ENCODE measurements around the gene PALB2. TPM values are rescaled to one million over a fixed set of nuclear protein-coding genes. Genes with fewer than 3 reads are reported as not detected.
A peak's percentile ranks its signal among the peaks of the same experiment; 100 is the strongest.

PALB2 gene
- total and polyA plus RNA-seq, 2 of the 13 experiments (the other 11 are each of a cell fraction or from before 2014, with no cell fraction given), result 12.1 to 40.9 TPM

DNA sequence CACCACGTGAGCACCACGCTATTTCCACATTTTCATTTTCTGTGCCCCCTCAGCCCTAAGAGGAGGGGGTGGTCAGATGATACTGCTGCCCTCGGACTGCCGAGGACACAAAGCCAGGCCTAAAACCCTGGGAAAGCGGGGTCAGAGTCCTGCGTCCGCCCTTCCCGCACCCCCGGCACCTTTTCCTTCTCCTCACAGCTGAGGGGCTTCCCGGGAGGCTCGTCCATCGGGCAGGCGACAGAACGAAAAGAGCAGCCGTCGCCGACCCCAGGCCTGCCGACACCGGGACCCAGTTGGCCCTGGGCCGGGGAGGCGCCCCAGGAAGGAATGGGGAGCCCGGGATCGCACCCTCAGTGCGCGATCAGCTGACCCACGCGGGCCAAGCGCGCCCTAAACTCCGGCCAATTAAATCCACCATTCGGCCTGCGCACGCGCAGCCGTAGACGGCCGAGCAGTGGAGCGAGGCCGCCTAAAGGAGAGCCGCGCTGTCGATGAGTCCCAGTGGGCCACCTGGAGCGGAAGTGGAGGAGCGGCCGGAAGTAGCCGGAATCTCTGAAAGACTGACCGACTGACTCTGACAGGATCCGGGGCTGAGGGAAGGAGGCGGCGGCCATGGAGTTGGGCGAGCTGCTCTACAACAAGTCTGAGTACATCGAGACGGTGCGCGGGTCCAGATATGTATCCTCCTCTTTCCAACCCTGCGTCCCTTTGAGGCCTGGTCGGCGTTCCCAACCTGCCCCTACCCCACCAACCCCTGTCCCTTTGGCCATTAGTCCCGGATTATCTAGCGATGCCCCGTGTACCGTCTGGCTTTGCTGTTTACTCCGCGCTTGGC lies at the start of gene PALB2, which contains the start of gene DCTN5 (continued):
- TF ChIP-seq HNRNPK (IDR thresholded peaks at IDR 0.05; ENCODE audit: low read depth, low read length, poor library complexity, severe bottlenecking) (peak; percentile 61), PLRG1 (conservative IDR thresholded peaks at IDR 0.05) (no peak), CBX5 (CRISPR knock-in tag; IDR thresholded peaks at IDR 0.05; ENCODE audit: borderline replicate concordance) (no peak; the same call in 1 of the 2 replicates), ZKSCAN1 (IDR thresholded peaks at IDR 0.05; ENCODE audit: low read length) (peak; percentile 82), SAP130 (CRISPR knock-in tag; IDR thresholded peaks at IDR 0.05; ENCODE audit: low read depth) (peak; percentile 97), ZNF546 (CRISPR knock-in tag; conservative IDR thresholded peaks at IDR 0.05) (no peak; the same call in 1 of the 2 replicates), RNF2 (conservative IDR thresholded peaks at IDR 0.05; ENCODE audit: low read depth) (peak; percentile 97), SOX13 (IDR thresholded peaks at IDR 0.05) (no peak), SOX13 (CRISPR knock-in tag; conservative IDR thresholded peaks at IDR 0.05 in 1 of 2, IDR thresholded peaks at IDR 0.05 in 1 of 2) (peak in 1 of 2 experiments; percentile 67; a peak in 2 of 4 replicates), KDM1A (CRISPR knock-in tag; IDR thresholded peaks at IDR 0.05) (no peak), ZNF547 (CRISPR knock-in tag; IDR thresholded peaks at IDR 0.05) (peak; percentile 98), NFE2L2 (IDR thresholded peaks at IDR 0.05; ENCODE audit: low read length) (0 out of 2 replicates have a peak, but pooled peaks have one; percentile 10), FLYWCH1 (CRISPR knock-in tag; IDR thresholded peaks at IDR 0.05) (peak; percentile 95), POLR2G (IDR thresholded peaks at IDR 0.05; ENCODE audit: low read depth, low read length) (peak; percentile 95), ZSCAN29 (CRISPR knock-in tag; conservative IDR thresholded peaks at IDR 0.05) (peak; percentile 88), RFX5 (IDR thresholded peaks at IDR 0.05; ENCODE audit: low read depth, low read length) (peak; percentile 72; the same call in 1 of the 2 replicates), POLR2AphosphoS5 (IDR thresholded peaks at IDR 0.05; ENCODE audit: low read depth, low read length) (peak; percentile 95), PHF8 (CRISPR knock-in tag; IDR thresholded peaks at IDR 0.05) (peak; percentile 99), ZNF75D (CRISPR knock-in tag; IDR thresholded peaks at IDR 0.05; ENCODE audit: borderline replicate concordance) (peak; percentile 80; the same call in 1 of the 2 replicates), SPEN (CRISPR knock-in tag; IDR thresholded peaks at IDR 0.05; ENCODE audit: low read depth) (peak; percentile 98)
- TF ChIP-seq, protein P1, sequence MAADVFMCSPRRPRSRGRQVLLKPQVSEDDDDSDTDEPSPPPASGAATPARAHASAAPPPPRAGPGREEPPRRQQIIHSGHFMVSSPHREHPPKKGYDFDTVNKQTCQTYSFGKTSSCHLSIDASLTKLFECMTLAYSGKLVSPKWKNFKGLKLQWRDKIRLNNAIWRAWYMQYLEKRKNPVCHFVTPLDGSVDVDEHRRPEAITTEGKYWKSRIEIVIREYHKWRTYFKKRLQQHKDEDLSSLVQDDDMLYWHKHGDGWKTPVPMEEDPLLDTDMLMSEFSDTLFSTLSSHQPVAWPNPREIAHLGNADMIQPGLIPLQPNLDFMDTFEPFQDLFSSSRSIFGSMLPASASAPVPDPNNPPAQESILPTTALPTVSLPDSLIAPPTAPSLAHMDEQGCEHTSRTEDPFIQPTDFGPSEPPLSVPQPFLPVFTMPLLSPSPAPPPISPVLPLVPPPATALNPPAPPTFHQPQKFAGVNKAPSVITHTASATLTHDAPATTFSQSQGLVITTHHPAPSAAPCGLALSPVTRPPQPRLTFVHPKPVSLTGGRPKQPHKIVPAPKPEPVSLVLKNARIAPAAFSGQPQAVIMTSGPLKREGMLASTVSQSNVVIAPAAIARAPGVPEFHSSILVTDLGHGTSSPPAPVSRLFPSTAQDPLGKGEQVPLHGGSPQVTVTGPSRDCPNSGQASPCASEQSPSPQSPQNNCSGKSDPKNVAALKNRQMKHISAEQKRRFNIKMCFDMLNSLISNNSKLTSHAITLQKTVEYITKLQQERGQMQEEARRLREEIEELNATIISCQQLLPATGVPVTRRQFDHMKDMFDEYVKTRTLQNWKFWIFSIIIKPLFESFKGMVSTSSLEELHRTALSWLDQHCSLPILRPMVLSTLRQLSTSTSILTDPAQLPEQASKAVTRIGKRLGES (CRISPR knock-in tag; IDR thresholded peaks at IDR 0.05; ENCODE audit: borderline replicate concordance), result peak; percentile 94; the same call in 1 of the 2 replicates
- TF ChIP-seq, protein P2, sequence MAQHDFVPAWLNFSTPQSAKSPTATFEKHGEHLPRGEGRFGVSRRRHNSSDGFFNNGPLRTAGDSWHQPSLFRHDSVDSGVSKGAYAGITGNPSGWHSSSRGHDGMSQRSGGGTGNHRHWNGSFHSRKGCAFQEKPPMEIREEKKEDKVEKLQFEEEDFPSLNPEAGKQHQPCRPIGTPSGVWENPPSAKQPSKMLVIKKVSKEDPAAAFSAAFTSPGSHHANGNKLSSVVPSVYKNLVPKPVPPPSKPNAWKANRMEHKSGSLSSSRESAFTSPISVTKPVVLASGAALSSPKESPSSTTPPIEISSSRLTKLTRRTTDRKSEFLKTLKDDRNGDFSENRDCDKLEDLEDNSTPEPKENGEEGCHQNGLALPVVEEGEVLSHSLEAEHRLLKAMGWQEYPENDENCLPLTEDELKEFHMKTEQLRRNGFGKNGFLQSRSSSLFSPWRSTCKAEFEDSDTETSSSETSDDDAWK (CRISPR knock-in tag; IDR thresholded peaks at IDR 0.05), result no peak
- TF ChIP-seq, protein P3, sequence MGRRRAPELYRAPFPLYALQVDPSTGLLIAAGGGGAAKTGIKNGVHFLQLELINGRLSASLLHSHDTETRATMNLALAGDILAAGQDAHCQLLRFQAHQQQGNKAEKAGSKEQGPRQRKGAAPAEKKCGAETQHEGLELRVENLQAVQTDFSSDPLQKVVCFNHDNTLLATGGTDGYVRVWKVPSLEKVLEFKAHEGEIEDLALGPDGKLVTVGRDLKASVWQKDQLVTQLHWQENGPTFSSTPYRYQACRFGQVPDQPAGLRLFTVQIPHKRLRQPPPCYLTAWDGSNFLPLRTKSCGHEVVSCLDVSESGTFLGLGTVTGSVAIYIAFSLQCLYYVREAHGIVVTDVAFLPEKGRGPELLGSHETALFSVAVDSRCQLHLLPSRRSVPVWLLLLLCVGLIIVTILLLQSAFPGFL (CRISPR knock-in tag; IDR thresholded peaks at IDR 0.05), result peak; percentile 81; the same call in 1 of the 2 replicates
- TF ChIP-seq, protein P4, sequence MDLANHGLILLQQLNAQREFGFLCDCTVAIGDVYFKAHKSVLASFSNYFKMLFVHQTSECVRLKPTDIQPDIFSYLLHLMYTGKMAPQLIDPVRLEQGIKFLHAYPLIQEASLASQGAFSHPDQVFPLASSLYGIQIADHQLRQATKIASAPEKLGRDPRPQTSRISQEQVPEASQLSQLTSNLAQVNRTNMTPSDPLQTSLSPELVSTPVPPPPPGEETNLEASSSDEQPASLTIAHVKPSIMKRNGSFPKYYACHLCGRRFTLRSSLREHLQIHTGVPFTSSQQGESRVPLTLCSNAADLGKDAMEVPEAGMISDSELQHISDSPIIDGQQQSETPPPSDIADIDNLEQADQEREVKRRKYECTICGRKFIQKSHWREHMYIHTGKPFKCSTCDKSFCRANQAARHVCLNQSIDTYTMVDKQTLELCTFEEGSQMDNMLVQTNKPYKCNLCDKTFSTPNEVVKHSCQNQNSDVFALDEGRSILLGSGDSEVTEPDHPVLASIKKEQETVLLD (CRISPR knock-in tag; IDR thresholded peaks at IDR 0.05; ENCODE audit: low read depth), result no peak; the same call in 1 of the 2 replicates

All from HepG2 (cell line).